GM19328 (cell line): Measurements from ENCODE around the gene PRKCB.

ENCODE experiments used
- ATAC-seq: cut with Tn5 transposase; IDR thresholded peaks from one replicate; pipeline ENCODE4 v1.9.1; 2021; ENCODE audit warnings: mild to moderate bottlenecking, moderate library complexity; ENCODE audit not compliant: unreplicated experiment

The PRKCB gene

GRCh38 chr16:23835390-23836077 is at the start of gene PRKCB:
Gene PRKCB (plus strand): TSS chr16:23835983.
- ATAC-seq: peak; percentile 64

GRCh38 chr16:23786964-23787561 is 48.7 kb upstream of the PRKCB start:
- ATAC-seq: no peak

GRCh38 chr16:23788685-23789084 is 47.1 kb upstream of the PRKCB start:
- ATAC-seq: no peak

- no peak for ATAC-seq
Observed at GRCh38 chr16:23795378-23795777, 40.4 kb upstream of the PRKCB start.

- ATAC-seq: no peak
Observed at GRCh38 chr16:23796941-23797340, 38.8 kb upstream of the PRKCB start.

- ATAC-seq: no peak
Observed at GRCh38 chr16:23801378-23801777, 34.4 kb upstream of the PRKCB start.

- ATAC-seq: no peak
Observed at GRCh38 chr16:23802776-23803175, 33.0 kb upstream of the PRKCB start.

GRCh38 chr16:23803591-23804123 is 32.1 kb upstream of the PRKCB start:
- no peak for ATAC-seq

GRCh38 chr16:23807028-23807427 is 28.8 kb upstream of the PRKCB start:
- no peak for ATAC-seq

GRCh38 chr16:23821467-23821866 is 14.3 kb upstream of the PRKCB start:
- no peak for ATAC-seq

- ATAC-seq: no peak
Observed at GRCh38 chr16:23821875-23822688, 13.7 kb upstream of the PRKCB start.

- ATAC-seq: no peak
Observed at GRCh38 chr16:23823475-23824384, 12.1 kb upstream of the PRKCB start.

- no peak for ATAC-seq
Observed at GRCh38 chr16:23824909-23825308, 10.9 kb upstream of the PRKCB start.

GRCh38 chr16:23826528-23827045 is 9.2 kb upstream of the PRKCB start:
- ATAC-seq: no peak

- ATAC-seq: no peak
Observed at GRCh38 chr16:23827057-23827456, 8.7 kb upstream of the PRKCB start.

- ATAC-seq: no peak
Observed at GRCh38 chr16:23829454-23829853, 6.3 kb upstream of the PRKCB start.

- ATAC-seq: no peak
Observed at GRCh38 chr16:23830276-23830675, 5.5 kb upstream of the PRKCB start.

- no peak for ATAC-seq
Observed at GRCh38 chr16:23832882-23833281, 2.9 kb upstream of the PRKCB start.

- no peak for ATAC-seq
Observed at GRCh38 chr16:23833504-23833903, 2.3 kb upstream of the PRKCB start.

GRCh38 chr16:23833960-23834685 is 1.7 kb upstream of the PRKCB start:
- ATAC-seq: no peak
